Fibroblast of skin of right quadriceps (primary cell): ENCODE measurements around the gene SCARF2.
"Not testable (repeated sequence)": the region's sequence is repeated elsewhere in the genome, so short reads cannot be mapped to it uniquely, and the experiment has no call there.

Experiments used
- DNase-seq: peaks from one replicate; pipeline ENCODE4 v3.0.0-alpha.2; 2013

The SCARF2 gene

DNA sequence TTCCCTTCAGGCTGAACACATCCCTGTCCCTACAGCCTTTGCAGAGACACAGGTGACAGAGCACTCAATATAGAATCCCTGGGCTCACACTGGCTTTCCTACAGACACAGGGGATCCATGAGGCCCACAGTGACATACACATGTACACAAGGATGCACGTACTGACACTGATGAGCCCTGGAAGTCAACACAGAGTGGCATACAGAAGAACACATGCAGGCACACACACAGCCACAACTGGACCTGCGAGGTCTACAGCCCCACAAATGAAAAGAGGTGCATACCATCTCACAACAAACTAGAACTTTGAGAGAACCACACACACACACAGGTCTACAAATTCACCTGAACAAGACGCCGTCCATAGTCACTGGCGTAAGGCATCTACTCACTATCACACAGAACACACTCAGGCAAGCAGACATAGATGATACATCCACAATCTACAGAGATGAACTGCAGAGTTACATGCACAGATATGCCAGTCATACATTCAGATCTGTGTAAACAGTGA is 47.2 kb downstream of the SCARF2 start:
- DNase-seq: no peak

DNA sequence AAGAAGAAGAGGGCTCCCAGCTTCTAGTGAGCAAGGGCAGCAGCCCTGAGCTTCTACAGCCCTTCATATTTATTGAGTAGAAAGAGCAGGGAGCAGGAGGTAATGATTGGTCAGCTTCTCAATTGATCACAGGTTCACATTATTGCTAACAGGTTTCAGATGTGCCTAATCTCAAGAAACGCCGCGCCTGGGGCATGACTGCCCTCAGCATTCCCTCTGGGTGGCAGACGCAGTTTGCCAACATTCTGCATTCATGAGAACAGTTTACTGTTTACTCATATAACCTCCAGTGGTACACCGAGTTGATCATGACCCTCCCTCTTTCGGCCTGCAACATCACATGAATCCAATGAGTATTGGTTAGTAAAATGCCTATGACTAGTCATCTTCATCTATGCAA is 48.3 kb downstream of the SCARF2 start:
- no peak for DNase-seq

GRCh38 chr22:20388200-20388599 is 49.4 kb downstream of the SCARF2 start:
- no peak for DNase-seq

DNA sequence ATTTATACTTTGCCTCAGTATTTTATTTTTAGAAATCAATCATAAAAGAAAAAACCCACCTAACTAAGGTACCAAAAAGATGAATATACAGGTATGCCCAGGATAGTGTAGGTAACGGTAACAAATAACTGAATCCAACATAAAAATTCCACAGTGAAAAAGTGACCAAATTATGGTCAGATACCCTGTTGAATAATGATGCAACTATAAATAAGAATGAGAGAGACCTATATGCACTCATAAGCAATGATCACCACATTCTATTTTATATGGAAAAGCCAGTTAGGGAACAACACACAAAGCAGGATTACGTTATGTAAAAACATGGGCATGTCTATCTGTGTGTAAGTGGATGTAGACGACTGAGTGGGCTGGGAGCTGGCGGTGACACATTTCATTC is 50.7 kb downstream of the SCARF2 start:
- no peak for DNase-seq

- DNase-seq: no peak
Observed at GRCh38 chr22:20386336-20386735, 51.3 kb downstream of the SCARF2 start.

DNA sequence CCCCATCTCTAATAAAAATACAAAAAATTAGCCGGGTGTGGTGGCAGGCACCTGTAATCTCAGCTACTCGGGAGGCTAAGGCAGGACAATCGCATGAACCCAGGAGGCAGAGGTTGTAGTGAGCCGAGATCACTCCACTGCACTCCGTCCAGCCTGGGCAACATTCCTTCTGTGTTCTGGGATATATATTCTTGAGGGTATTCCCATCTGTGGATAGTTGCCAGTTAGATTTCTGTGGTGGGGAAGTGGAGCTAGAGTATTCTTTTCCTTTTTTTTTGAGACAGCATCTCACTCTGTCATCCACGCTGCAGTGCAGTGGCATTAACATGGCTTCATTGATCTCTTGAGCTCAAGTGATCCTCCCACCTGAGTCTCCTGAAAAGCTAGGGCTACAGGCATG is 52.8 kb downstream of the SCARF2 start:
- DNase-seq: no peak

DNA sequence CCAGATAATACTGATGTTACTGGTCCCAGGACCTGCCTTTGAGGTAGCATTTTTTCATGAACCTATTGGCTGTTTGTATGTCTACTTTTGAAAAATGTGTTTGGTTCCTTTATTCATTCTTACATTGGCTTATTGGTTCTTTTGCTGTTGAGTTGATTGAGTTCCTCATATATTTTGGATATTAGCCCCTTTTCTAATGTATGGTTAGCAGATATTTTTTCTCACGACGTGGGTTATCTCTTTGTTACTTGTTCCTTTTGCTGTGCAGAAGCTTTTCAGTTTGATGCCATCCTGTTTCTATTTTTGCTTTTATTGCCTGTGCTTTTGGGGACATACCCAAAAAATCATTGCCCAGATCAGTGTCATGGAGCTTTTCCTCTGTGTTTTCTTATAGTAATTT is 53.5 kb downstream of the SCARF2 start:
- no peak for DNase-seq

- DNase-seq: no peak
Observed at GRCh38 chr22:20383538-20383937, 54.1 kb downstream of the SCARF2 start.

DNA sequence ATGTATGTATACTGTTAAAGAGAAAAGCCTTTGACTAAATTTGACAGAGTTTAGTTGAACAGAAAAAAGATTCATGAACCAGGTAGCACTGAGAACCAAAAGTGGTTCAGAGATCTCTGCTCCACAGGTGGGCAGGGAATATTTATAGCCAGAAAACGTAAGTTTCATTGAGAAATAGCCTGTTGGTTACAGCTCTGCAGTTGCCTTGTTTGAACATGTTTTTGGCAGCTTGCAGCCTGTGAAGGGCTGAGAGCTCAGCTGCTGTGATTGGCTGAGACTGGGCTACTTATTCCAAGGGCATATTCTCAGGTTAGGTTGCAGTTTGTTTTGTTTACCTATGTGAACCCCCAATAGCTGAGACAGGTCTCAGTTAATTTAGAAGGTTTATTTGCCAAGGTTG is 57.1 kb downstream of the SCARF2 start:
- no peak for DNase-seq

DNA sequence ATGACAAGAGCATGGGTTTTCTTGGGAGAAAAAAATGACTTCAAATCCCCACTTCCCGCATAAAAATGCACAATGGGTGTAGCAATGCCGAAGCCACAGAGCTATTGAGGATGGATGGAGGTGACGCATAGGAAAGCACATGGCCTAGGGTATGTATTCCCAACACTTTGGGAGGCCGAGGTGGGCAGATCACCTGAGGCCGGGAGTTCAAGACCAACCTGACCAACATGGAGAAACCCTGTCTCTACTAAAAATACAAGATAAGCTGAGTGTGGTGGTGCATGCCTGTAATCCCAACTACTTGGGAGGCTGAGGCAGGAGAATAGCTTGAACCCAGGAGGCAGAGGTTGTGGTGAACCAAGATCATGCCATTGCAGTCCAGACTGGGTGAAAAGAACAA is 58.9 kb downstream of the SCARF2 start:
- not testable (repeated sequence) for DNase-seq

GRCh38 chr22:20378110-20378509 is 59.5 kb downstream of the SCARF2 start:
- no peak for DNase-seq

GRCh38 chr22:20376983-20377382 is 60.6 kb downstream of the SCARF2 start:
- DNase-seq: not testable (repeated sequence)

- DNase-seq: not testable (repeated sequence)
Observed at GRCh38 chr22:20376281-20376680, 61.3 kb downstream of the SCARF2 start.
